ENCODE results near the gene RHOT1.

DNA sequence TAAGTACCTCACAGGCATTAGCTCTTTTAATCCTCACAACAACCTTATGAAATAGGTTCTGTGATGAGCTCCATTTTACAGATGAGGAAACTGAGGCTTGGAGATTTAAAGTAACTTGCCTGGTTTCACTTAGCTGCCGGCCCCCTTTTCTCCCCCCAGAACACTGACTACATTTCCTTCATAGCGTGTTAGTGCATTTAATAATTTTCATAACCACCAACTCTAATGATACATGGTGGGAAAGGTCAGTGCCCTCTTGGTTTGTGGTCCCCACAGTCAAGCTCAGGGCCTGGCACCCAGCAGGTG is 16.5 kb upstream of the RHOT1 start:
- TF ChIP-seq, protein P1, sequence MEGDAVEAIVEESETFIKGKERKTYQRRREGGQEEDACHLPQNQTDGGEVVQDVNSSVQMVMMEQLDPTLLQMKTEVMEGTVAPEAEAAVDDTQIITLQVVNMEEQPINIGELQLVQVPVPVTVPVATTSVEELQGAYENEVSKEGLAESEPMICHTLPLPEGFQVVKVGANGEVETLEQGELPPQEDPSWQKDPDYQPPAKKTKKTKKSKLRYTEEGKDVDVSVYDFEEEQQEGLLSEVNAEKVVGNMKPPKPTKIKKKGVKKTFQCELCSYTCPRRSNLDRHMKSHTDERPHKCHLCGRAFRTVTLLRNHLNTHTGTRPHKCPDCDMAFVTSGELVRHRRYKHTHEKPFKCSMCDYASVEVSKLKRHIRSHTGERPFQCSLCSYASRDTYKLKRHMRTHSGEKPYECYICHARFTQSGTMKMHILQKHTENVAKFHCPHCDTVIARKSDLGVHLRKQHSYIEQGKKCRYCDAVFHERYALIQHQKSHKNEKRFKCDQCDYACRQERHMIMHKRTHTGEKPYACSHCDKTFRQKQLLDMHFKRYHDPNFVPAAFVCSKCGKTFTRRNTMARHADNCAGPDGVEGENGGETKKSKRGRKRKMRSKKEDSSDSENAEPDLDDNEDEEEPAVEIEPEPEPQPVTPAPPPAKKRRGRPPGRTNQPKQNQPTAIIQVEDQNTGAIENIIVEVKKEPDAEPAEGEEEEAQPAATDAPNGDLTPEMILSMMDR (IDR thresholded peaks at IDR 0.05 in 8 of 11, conservative IDR thresholded peaks at IDR 0.05 in 3 of 11), result no peak
- TF ChIP-seq POLR2AphosphoS5 (IDR thresholded peaks at IDR 0.05), result no peak
